Liver (tissue), 9 donors: ENCODE measurements around the gene HLCS. TPM values are rescaled to one million over a fixed set of nuclear protein-coding genes. Genes with fewer than 3 reads are reported as not detected.

Source experiments
- DNase-seq: peaks from one replicate; pipeline ENCODE4 v3.0.0-alpha.2; 2017; ENCODE audit warnings: low spot score
- H3K27ac ChIP-seq, 2 donors: one replicate each; pipeline ENCODE4 v1.7.0; 2013; ENCODE audit warnings: inconsistent platforms in 2 of 2, low read length in 2 of 2, control low read depth in 1 of 2, low read depth in 1 of 2, mild to moderate bottlenecking in 1 of 2
- H3K27me3 ChIP-seq, 4 donors: one replicate each; pipeline versions ENCODE4 v1.6.1 to v1.7.0; 2013; ENCODE audit warnings: low read length in 3 of 4, inconsistent platforms in 1 of 4, mild to moderate bottlenecking in 1 of 4, moderate library complexity in 1 of 4; ENCODE audit not compliant: control insufficient read depth in 4 of 4, insufficient read depth in 4 of 4
- H3K36me3 ChIP-seq, 4 donors: one replicate each; pipeline versions ENCODE4 v1.6.1 to v1.7.0; 2013; ENCODE audit warnings: low read length in 3 of 4, mild to moderate bottlenecking in 3 of 4, low read depth in 1 of 4, moderate library complexity in 1 of 4; ENCODE audit not compliant: control insufficient read depth in 4 of 4, insufficient read depth in 3 of 4
- H3K4me1 ChIP-seq, 4 donors: one replicate each; pipeline versions ENCODE4 v1.6.1 to v1.7.0; 2013; ENCODE audit warnings: low read length in 3 of 4, mild to moderate bottlenecking in 3 of 4, moderate library complexity in 1 of 4; ENCODE audit not compliant: control insufficient read depth in 4 of 4, insufficient read depth in 4 of 4
- H3K4me3 ChIP-seq, 3 donors: one replicate each; pipeline versions ENCODE4 v1.6.1 to v1.7.0; 2013; ENCODE audit warnings: low read length in 3 of 3, control low read depth in 1 of 3, low read depth in 1 of 3, mild to moderate bottlenecking in 1 of 3
- H3K9ac ChIP-seq, 2 donors: one replicate each; pipeline ENCODE4 v1.7.0; 2013; ENCODE audit warnings: low read length in 2 of 2, mild to moderate bottlenecking in 2 of 2, moderate library complexity in 2 of 2, control low read depth in 1 of 2, low read depth in 1 of 2
- H3K9me3 ChIP-seq, 4 donors: one replicate each; pipeline versions ENCODE4 v1.6.1 to v1.7.0; 2013; ENCODE audit warnings: low read length in 3 of 4; ENCODE audit not compliant: control insufficient read depth in 4 of 4
- EGR1 ChIP-seq, 2 donors: IDR thresholded peaks; 2 replicates each; pipeline ENCODE4 v1.6.1; 2016 to 2018; ENCODE audit warnings: antibody characterized with exemption in 2 of 2, low read depth in 2 of 2
- FOXA1 ChIP-seq: IDR thresholded peaks from 2 replicates; pipeline ENCODE4 v1.6.1; 2016; ENCODE audit warnings: antibody characterized with exemption
- FOXA2 ChIP-seq: IDR thresholded peaks from 2 replicates; pipeline ENCODE4 v1.6.1; 2016; ENCODE audit warnings: antibody characterized with exemption
- GABPA ChIP-seq, 2 donors: IDR thresholded peaks in 1 of 2; conservative IDR thresholded peaks in 1 of 2; 2 replicates each; pipeline ENCODE4 v1.6.1; 2016; ENCODE audit warnings: antibody characterized with exemption in 2 of 2, mild to moderate bottlenecking in 1 of 2, moderate library complexity in 1 of 2
- HNF4A ChIP-seq, 2 donors: conservative IDR thresholded peaks; 2 replicates each; pipeline ENCODE4 v1.6.1; 2016; ENCODE audit warnings: antibody characterized with exemption in 2 of 2, mild to moderate bottlenecking in 2 of 2
- HNF4G ChIP-seq: IDR thresholded peaks from 2 replicates; pipeline ENCODE4 v1.6.1; 2016; ENCODE audit warnings: antibody characterized with exemption
- JUND ChIP-seq, 2 donors: IDR thresholded peaks; 2 replicates each; pipeline ENCODE4 v1.6.1; 2016; ENCODE audit warnings: antibody characterized with exemption in 2 of 2
- NR2F2 ChIP-seq: IDR thresholded peaks from 2 replicates; pipeline ENCODE4 v1.6.1; 2016; ENCODE audit warnings: antibody characterized with exemption
- RAD21 ChIP-seq, 2 donors: IDR thresholded peaks; 2 replicates each; pipeline ENCODE4 v1.6.1; 2016; ENCODE audit warnings: antibody characterized with exemption in 2 of 2, mild to moderate bottlenecking in 2 of 2
- RXRA ChIP-seq, 2 donors: IDR thresholded peaks; 2 replicates each; pipeline ENCODE4 v1.6.1; 2017 to 2018; ENCODE audit warnings: antibody characterized with exemption in 2 of 2, mild to moderate bottlenecking in 1 of 2
- SP1 ChIP-seq: IDR thresholded peaks from 2 replicates; pipeline ENCODE4 v1.6.1; 2018; ENCODE audit warnings: antibody characterized with exemption, mild to moderate bottlenecking
- TAF1 ChIP-seq: conservative IDR thresholded peaks from 2 replicates; pipeline ENCODE4 v1.6.1; 2016; ENCODE audit warnings: antibody characterized with exemption, mild to moderate bottlenecking
- YY1 ChIP-seq: IDR thresholded peaks from 2 replicates; pipeline ENCODE4 v1.6.1; 2016; ENCODE audit warnings: antibody characterized with exemption, mild to moderate bottlenecking
- ZBTB33 ChIP-seq: IDR thresholded peaks from 2 replicates; pipeline ENCODE4 v1.6.1; 2016; ENCODE audit warnings: antibody characterized with exemption
- WGBS: extraction: QIAGEN DNeasy Blood & Tissue Kit; methylation state at CpG from one replicate; pipeline ENCODE4 v1.1.7; 2013; 5-methylcytosine and 5-hydroxymethylcytosine counted together
- polyA plus RNA-seq, 2 donors: library from polyadenylated mRNA; stranded (reverse) in 1 of 2; unstranded in 1 of 2; fragments of 200-250 nt in 1 of 2; fragments of >200 nt in 1 of 2; fragmentation: Nextera tagmentation in 1 of 2; extraction: Ambion mirVana in 1 of 2; gene quantifications; one replicate each; pipeline versions ENCODE4 v1.2.1 to v1.2.3, GENCODE V29; 2013 to 2015
- total RNA-seq, 2 donors: library from RNA; depleted of rRNA; stranded (reverse); fragments of >200 nt; gene quantifications; one replicate each; pipeline ENCODE4 v1.2.3, GENCODE V29; 2014
- TF ChIP-seq, protein P1 (sequence below): fragments of 150-350 bp; IDR thresholded peaks from 2 replicates; pipeline ENCODE4 v1.5.1; 2017; ENCODE audit warnings: improper control_type of control experiment, low read depth, low read length; ENCODE audit not compliant: missing input control
- TF ChIP-seq, protein P2 (sequence below): IDR thresholded peaks from 2 replicates; pipeline ENCODE4 v1.6.1; 2016; ENCODE audit warnings: antibody characterized with exemption, mild to moderate bottlenecking
- TF ChIP-seq, protein P3 (sequence below): IDR thresholded peaks from 2 replicates; pipeline ENCODE4 v1.6.1; 2016; ENCODE audit warnings: antibody characterized with exemption
- TF ChIP-seq, protein P4 (sequence below): IDR thresholded peaks from 2 replicates; pipeline ENCODE4 v1.6.1; 2016; ENCODE audit warnings: antibody characterized with exemption
- donor health status: healthy.
- donor health status: healthy.
- donor health status: healthy.
- donor health status: healthy.
- donor health status: healthy.

Gene HLCS
- total and polyA plus RNA-seq, 4 donors, result 6.6 to 22.5 (median 8.3) TPM

GRCh38 chr21:36968414-36968813 is 1.9 kb upstream of the HLCS start:
- no peaks in the 10 kb centered on the region for H3K36me3 ChIP-seq
- H3K27me3 ChIP-seq, result no peaks in the 10 kb centered on the region
- H3K4me1 ChIP-seq, result peaks cover 0 to 15% (median 4%) of the 10 kb centered on the region in 4 donors
- H3K9me3 ChIP-seq, result no peaks in the 10 kb centered on the region
- 97% methylated on average over 4 of the region's 4 CpGs for WGBS
- TF ChIP-seq FOXA1, result no peak
- TF ChIP-seq, protein P1, sequence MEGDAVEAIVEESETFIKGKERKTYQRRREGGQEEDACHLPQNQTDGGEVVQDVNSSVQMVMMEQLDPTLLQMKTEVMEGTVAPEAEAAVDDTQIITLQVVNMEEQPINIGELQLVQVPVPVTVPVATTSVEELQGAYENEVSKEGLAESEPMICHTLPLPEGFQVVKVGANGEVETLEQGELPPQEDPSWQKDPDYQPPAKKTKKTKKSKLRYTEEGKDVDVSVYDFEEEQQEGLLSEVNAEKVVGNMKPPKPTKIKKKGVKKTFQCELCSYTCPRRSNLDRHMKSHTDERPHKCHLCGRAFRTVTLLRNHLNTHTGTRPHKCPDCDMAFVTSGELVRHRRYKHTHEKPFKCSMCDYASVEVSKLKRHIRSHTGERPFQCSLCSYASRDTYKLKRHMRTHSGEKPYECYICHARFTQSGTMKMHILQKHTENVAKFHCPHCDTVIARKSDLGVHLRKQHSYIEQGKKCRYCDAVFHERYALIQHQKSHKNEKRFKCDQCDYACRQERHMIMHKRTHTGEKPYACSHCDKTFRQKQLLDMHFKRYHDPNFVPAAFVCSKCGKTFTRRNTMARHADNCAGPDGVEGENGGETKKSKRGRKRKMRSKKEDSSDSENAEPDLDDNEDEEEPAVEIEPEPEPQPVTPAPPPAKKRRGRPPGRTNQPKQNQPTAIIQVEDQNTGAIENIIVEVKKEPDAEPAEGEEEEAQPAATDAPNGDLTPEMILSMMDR, result no peak
- TF ChIP-seq, protein P2, sequence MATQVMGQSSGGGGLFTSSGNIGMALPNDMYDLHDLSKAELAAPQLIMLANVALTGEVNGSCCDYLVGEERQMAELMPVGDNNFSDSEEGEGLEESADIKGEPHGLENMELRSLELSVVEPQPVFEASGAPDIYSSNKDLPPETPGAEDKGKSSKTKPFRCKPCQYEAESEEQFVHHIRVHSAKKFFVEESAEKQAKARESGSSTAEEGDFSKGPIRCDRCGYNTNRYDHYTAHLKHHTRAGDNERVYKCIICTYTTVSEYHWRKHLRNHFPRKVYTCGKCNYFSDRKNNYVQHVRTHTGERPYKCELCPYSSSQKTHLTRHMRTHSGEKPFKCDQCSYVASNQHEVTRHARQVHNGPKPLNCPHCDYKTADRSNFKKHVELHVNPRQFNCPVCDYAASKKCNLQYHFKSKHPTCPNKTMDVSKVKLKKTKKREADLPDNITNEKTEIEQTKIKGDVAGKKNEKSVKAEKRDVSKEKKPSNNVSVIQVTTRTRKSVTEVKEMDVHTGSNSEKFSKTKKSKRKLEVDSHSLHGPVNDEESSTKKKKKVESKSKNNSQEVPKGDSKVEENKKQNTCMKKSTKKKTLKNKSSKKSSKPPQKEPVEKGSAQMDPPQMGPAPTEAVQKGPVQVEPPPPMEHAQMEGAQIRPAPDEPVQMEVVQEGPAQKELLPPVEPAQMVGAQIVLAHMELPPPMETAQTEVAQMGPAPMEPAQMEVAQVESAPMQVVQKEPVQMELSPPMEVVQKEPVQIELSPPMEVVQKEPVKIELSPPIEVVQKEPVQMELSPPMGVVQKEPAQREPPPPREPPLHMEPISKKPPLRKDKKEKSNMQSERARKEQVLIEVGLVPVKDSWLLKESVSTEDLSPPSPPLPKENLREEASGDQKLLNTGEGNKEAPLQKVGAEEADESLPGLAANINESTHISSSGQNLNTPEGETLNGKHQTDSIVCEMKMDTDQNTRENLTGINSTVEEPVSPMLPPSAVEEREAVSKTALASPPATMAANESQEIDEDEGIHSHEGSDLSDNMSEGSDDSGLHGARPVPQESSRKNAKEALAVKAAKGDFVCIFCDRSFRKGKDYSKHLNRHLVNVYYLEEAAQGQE, result no peak
- no peak for TF ChIP-seq RAD21 (IDR thresholded peaks at IDR 0.05)
- TF ChIP-seq NR2F2, result no peak
- TF ChIP-seq RXRA (IDR thresholded peaks at IDR 0.05), result no peak
- no peak for TF ChIP-seq ZBTB33
- no peak for TF ChIP-seq EGR1 (IDR thresholded peaks at IDR 0.05; ENCODE audit: low read depth in 2 of 2)
- no peak for TF ChIP-seq TAF1
- TF ChIP-seq HNF4A (conservative IDR thresholded peaks at IDR 0.05), result no peak
- TF ChIP-seq, protein P3, sequence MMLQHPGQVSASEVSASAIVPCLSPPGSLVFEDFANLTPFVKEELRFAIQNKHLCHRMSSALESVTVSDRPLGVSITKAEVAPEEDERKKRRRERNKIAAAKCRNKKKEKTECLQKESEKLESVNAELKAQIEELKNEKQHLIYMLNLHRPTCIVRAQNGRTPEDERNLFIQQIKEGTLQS, result no peak
- no peak for TF ChIP-seq SP1
- no peak for TF ChIP-seq GABPA (IDR thresholded peaks at IDR 0.05 in 1 of 2, conservative IDR thresholded peaks at IDR 0.05 in 1 of 2)
- TF ChIP-seq, protein P4, sequence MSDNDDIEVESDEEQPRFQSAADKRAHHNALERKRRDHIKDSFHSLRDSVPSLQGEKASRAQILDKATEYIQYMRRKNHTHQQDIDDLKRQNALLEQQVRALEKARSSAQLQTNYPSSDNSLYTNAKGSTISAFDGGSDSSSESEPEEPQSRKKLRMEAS, result no peak
- TF ChIP-seq FOXA2, result no peak
- no peak for TF ChIP-seq HNF4G
- TF ChIP-seq YY1, result no peak
- no peak for TF ChIP-seq JUND (IDR thresholded peaks at IDR 0.05)
- H3K27ac ChIP-seq, result no peak overlapping the region
- no peak overlapping the region for H3K9ac ChIP-seq
- DNase-seq, result no peak
- H3K4me3 ChIP-seq, result no peak overlapping the region
